Breast epithelium (tissue), 3 donors: Measurements from ENCODE around the gene EXOC1L.

Experiments used
- POLR2A ChIP-seq: fragments of 450-650 bp; IDR thresholded peaks from one replicate; pipeline ENCODE4 v1.6.1; 2016; ENCODE audit warnings: antibody characterized with exemption, mild to moderate bottlenecking, moderate library complexity
- POLR2AphosphoS5 ChIP-seq, 3 donors: sonication (generic); formaldehyde crosslinking; IDR thresholded peaks; one replicate each; pipeline ENCODE4 v1.6.1; 2017; ENCODE audit warnings: antibody characterized with exemption in 3 of 3
- TF ChIP-seq, protein P1 (sequence below), 3 donors: fragments of 450-650 bp; IDR thresholded peaks; one replicate each; pipeline ENCODE4 v1.5.1; 2016 to 2017; ENCODE audit warnings: antibody characterized with exemption in 3 of 3, mild to moderate bottlenecking in 3 of 3, moderate library complexity in 3 of 3

- TF ChIP-seq POLR2AphosphoS5 (IDR thresholded peaks at IDR 0.05): no peak
- TF ChIP-seq, protein P1, sequence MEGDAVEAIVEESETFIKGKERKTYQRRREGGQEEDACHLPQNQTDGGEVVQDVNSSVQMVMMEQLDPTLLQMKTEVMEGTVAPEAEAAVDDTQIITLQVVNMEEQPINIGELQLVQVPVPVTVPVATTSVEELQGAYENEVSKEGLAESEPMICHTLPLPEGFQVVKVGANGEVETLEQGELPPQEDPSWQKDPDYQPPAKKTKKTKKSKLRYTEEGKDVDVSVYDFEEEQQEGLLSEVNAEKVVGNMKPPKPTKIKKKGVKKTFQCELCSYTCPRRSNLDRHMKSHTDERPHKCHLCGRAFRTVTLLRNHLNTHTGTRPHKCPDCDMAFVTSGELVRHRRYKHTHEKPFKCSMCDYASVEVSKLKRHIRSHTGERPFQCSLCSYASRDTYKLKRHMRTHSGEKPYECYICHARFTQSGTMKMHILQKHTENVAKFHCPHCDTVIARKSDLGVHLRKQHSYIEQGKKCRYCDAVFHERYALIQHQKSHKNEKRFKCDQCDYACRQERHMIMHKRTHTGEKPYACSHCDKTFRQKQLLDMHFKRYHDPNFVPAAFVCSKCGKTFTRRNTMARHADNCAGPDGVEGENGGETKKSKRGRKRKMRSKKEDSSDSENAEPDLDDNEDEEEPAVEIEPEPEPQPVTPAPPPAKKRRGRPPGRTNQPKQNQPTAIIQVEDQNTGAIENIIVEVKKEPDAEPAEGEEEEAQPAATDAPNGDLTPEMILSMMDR (IDR thresholded peaks at IDR 0.05): no peak
- no peak for TF ChIP-seq POLR2A
These were observed at the start of gene EXOC1L for GRCh38 chr4:55819634-55820033.
